Embryonic facial prominence (tissue), 1 donor: ENCODE measurements around the gene INPP5E.

Source experiments
- DNase-seq: peaks from one replicate; pipeline ENCODE4 v3.0.0-alpha.2; 2016; ENCODE audit errors: extremely low spot score

INPP5E gene

GRCh38 chr9:136447173-136447778 is 7.6 kb upstream of the INPP5E start:
- no peak for DNase-seq

- DNase-seq: no peak
These were observed 6.2 kb upstream of the INPP5E start for GRCh38 chr9:136445799-136446198.

GRCh38 chr9:136444102-136444501 is 4.5 kb upstream of the INPP5E start:
- DNase-seq: no peak

- no peak for DNase-seq
These were observed 4.0 kb upstream of the INPP5E start for GRCh38 chr9:136443687-136444086.

GRCh38 chr9:136443087-136443486 is 3.4 kb upstream of the INPP5E start:
- no peak for DNase-seq

- no peak for DNase-seq
These were observed 2.6 kb upstream of the INPP5E start for GRCh38 chr9:136442265-136442664.

- no peak for DNase-seq
These were observed 2.1 kb upstream of the INPP5E start for GRCh38 chr9:136441681-136442245.

GRCh38 chr9:136441191-136441680 is 1.6 kb upstream of the INPP5E start:
- no peak for DNase-seq

- no peak for DNase-seq
These were observed 831 bp downstream of the INPP5E start for GRCh38 chr9:136438548-136439480.

- no peak for DNase-seq
These were observed 1.7 kb downstream of the INPP5E start for GRCh38 chr9:136437839-136438547.

- DNase-seq: no peak
These were observed 2.2 kb downstream of the INPP5E start for GRCh38 chr9:136437430-136437829.

GRCh38 chr9:136436055-136436634 is 3.5 kb downstream of the INPP5E start:
- DNase-seq: no peak

GRCh38 chr9:136434580-136435169 is 5.0 kb downstream of the INPP5E start:
- no peak for DNase-seq

GRCh38 chr9:136433849-136434579 is 5.6 kb downstream of the INPP5E start:
- no peak for DNase-seq

- no peak for DNase-seq
These were observed 6.5 kb downstream of the INPP5E start for GRCh38 chr9:136433043-136433715.

- no peak for DNase-seq
These were observed 7.1 kb downstream of the INPP5E start for GRCh38 chr9:136432591-136432990.

- DNase-seq: no peak
These were observed 7.8 kb downstream of the INPP5E start for GRCh38 chr9:136431782-136432350.

- DNase-seq: no peak
These were observed 8.9 kb downstream of the INPP5E start for GRCh38 chr9:136430588-136431234.
